GM10248 (cell line): ENCODE data around the gene KIAA0825.

ENCODE experiments used
- CTCF ChIA-PET: fragments of 300-600 bp; sonication (Branson Sonifier 250); formaldehyde crosslinking; extraction: SDS; loops from one replicate; lab custom pipeline; 2021; ENCODE audit warnings: antibody characterized with exemption; lab: Yijun Ruan, JAX
- POLR2A ChIA-PET: fragments of 350-650 bp; sonication (Branson Sonifier 250); formaldehyde crosslinking; extraction: SDS; loops from one replicate; lab custom pipeline; 2020; ENCODE audit warnings: antibody characterized with exemption; lab: Yijun Ruan, JAX
- DNase-seq: peaks from one replicate; pipeline ENCODE4 v3.0.0; 2012; ENCODE audit errors: extremely low spot score
- TF ChIP-seq, protein P1 (sequence below): IDR thresholded peaks from 2 replicates; pipeline ENCODE4 v1.5.1; 2012; ENCODE audit warnings: mild to moderate bottlenecking, low read depth; ENCODE audit errors: extremely low read depth, missing control alignments, control extremely low read depth

KIAA0825 gene

DNA sequence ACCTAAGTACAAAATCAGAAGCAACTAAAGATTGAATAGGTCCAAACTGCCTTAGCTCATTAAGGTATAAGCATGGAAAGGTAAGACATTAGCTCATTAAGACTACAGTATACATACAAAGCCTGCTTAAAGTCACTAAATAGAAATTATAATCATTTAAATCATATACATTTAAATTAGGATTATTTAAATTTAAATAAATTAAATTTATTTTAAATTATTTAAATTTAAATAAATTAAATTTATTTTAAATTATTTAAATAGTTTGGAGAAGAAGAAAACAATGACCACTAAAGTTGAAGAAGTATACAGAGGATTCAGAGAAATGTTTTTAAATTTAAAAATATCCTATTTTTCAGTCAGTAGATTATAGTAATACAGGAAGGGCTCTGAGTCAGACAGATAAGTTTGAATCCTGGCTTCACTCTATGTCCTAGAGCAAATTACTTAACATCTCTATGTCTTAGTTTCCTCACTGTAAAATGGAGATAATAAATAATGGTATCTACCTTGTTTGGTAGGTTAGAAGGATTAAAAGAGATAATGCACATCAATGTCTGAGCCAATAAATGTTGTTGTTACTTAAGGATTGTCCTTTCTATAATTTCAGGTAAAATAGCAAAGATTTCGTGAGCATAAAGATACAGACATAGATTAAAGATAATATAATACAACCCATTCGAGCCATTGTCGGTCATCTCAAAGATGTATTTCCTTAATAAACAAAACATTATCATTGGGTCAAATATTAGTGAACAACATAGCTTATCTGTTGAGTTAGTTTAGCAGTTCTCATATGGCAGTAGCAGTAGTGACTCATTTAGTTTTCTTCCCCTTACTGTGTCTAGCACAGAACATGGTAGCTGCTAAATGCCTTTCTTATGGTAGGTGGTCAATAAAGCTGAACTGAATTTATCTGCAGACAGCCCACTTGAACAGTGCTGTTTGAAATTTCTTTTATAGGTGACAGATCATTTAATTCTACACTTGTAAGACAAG is 100.6 kb downstream of the KIAA0825 start:
- ChIA-PET POLR2A (no interaction called here), CTCF (interaction anchor here (0.6 to 2.2 kb wide), 4 partner anchors 12 to 332 kb away, joined by 3 to 8 read pairs (median 5); no protein-coding TSS in a partner anchor)
- DNase-seq, result no peak
- TF ChIP-seq, protein P1, sequence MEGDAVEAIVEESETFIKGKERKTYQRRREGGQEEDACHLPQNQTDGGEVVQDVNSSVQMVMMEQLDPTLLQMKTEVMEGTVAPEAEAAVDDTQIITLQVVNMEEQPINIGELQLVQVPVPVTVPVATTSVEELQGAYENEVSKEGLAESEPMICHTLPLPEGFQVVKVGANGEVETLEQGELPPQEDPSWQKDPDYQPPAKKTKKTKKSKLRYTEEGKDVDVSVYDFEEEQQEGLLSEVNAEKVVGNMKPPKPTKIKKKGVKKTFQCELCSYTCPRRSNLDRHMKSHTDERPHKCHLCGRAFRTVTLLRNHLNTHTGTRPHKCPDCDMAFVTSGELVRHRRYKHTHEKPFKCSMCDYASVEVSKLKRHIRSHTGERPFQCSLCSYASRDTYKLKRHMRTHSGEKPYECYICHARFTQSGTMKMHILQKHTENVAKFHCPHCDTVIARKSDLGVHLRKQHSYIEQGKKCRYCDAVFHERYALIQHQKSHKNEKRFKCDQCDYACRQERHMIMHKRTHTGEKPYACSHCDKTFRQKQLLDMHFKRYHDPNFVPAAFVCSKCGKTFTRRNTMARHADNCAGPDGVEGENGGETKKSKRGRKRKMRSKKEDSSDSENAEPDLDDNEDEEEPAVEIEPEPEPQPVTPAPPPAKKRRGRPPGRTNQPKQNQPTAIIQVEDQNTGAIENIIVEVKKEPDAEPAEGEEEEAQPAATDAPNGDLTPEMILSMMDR, result no peak

DNA sequence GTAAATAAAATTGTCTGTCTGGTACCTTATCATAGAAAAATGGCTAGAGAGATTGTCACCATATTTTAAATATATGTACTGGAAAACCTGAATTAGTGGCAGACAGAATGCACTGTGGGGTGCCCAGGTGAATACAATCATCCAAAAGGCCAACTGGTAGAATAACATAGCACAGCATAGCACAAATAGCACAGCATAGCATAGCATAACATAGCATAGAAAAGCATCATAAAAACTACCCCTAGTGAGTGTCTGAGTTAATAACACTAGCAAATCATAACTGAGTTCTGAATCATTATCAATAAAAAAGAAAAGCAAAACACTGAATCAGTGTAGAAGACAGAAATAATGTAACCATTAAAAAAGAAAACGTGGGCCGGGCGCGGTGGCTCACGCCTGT is 102.3 kb downstream of the KIAA0825 start:
- ChIA-PET CTCF (interaction anchor here (0.6 kb wide), 1 partner anchor 9 kb away, joined by 4 read pairs; no protein-coding TSS in a partner anchor), POLR2A (no interaction called here)
- no peak for DNase-seq
- TF ChIP-seq, protein P1, result no peak

GRCh38 chr5:94508461-94509148 is 109.8 kb downstream of the KIAA0825 start:
- TF ChIP-seq, protein P1, result no peak
- no peak for DNase-seq
- POLR2A ChIA-PET, result no interaction called here
- CTCF ChIA-PET, result interaction anchor here (1.9 kb wide), 1 partner anchor 11 kb away, joined by 4 read pairs; no protein-coding TSS in a partner anchor

GRCh38 chr5:94505327-94506068 is 112.9 kb downstream of the KIAA0825 start:
- TF ChIP-seq, protein P1, result no peak
- ChIA-PET POLR2A (no interaction called here), CTCF (no interaction called here)
- no peak for DNase-seq

DNA sequence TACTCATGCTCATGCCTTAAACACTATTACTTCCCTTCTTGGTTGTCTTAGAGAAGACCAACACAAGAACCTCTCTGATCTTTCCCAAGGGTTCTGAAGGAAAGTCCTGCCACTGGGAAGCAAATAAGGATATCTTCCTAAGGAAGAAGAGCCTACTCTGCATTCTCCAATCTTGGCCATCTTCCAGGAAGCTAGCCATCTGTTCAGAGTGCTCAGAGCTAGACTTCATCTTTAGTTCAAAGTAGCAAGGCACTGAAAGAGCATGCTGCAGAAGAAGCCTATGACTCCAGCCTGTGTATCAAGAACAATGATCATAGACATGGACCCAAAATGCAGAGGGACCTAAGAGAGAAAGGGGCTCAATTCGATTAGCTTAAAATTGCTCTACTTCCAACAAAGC is 114.7 kb downstream of the KIAA0825 start:
- CTCF ChIA-PET, result no interaction called here
- DNase-seq, result no peak
- TF ChIP-seq, protein P1, result no peak
- POLR2A ChIA-PET, result no interaction called here

- ChIA-PET CTCF (interaction anchor here (0.7 kb wide), 1 partner anchor 23 kb away, joined by 3 read pairs; no protein-coding TSS in a partner anchor), POLR2A (no interaction called here)
- TF ChIP-seq, protein P1, result no peak
- DNase-seq, result no peak
These were observed 117.0 kb downstream of the KIAA0825 start for GRCh38 chr5:94501365-94501764.
